SH-SY5Y (cell line): ENCODE results near the gene TIMM17A.

ENCODE experiments used
- GATA2 ChIP-seq: IDR thresholded peaks from 2 replicates; pipeline ENCODE4 v1.6.1; 2011; ENCODE audit warnings: mild to moderate bottlenecking, low read depth, low read length
- GATA3 ChIP-seq: IDR thresholded peaks from 2 replicates; pipeline ENCODE4 v1.6.1; 2011; ENCODE audit warnings: low read depth, mild to moderate bottlenecking, low read length, moderate library complexity

DNA sequence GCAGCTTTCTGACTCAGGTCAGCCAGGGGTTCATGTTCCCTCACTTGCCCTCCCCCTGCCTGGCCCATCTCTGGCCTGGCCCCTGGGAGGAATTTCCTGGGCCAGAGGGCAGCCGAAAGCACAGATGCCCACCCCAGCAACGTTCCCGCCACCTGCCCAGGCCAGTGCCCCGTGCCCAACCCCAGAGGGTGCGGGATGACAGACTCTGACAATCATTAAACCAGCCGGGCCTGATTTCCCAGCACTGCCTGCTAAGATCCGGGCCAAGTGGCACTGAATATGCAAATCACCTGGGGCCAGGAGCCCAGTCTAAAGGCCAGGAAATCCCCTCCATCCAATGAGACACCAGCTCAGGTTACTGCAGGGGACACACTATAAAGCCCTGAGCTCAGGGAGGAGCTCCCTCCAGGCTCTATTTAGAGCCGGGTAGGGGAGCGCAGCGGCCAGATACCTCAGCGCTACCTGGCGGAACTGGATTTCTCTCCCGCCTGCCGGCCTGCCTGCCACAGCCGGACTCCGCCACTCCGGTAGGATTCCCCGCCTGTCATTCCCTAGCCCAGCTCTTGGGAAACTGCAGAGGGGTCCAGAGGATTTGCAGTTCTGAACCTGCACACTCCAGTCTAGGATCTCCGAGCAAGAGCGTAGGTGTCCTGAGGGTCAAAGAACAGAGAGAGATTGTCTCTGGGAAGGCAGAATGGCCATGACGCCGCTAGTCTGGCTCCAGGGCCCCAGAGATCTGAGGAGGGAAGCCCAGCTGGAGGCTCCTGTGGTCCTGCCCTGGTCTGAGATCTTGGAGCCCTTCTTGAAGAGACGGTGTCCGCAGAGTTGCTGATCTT lies 55.1 kb downstream of the TIMM17A start, which contains the start of gene ELF3:
- TF ChIP-seq GATA3 (no peak), GATA2 (no peak)
